Suprapubic skin (tissue), 4 donors: ENCODE results near the gene ZNF839. TPM values are rescaled to one million over a fixed set of nuclear protein-coding genes. Genes with fewer than 3 reads are reported as not detected.

Source experiments
- DNase-seq, 2 donors: peaks; one replicate each; pipeline ENCODE4 v3.0.0-alpha.2; 2019; ENCODE audit warnings: low spot score in 2 of 2
- H3K27ac ChIP-seq: fragments of 200-600 bp; sonication (generic); one replicate; pipeline ENCODE4 v1.5.1; 2019
- H3K27me3 ChIP-seq: fragments of 200-600 bp; sonication (generic); one replicate; pipeline ENCODE4 v1.5.1; 2019
- H3K36me3 ChIP-seq: fragments of 200-600 bp; sonication (generic); one replicate; pipeline ENCODE4 v1.5.1; 2019
- H3K4me1 ChIP-seq: fragments of 200-600 bp; sonication (generic); one replicate; pipeline ENCODE4 v1.5.1; 2019
- H3K4me3 ChIP-seq: fragments of 200-600 bp; sonication (generic); one replicate; pipeline ENCODE4 v1.5.1; 2019; ENCODE audit warnings: mild to moderate bottlenecking
- H3K9me3 ChIP-seq: fragments of 200-600 bp; sonication (generic); one replicate; pipeline ENCODE4 v1.5.1; 2019
- CTCF ChIP-seq, 2 donors: fragments of 200-600 bp in 1 of 2; fragments of 450-650 bp in 1 of 2; sonication (generic) in 1 of 2; IDR thresholded peaks; one replicate each; pipeline ENCODE4 v1.5.1; 2016 to 2019; ENCODE audit warnings: antibody characterized with exemption in 2 of 2, mild to moderate bottlenecking in 1 of 2, moderate library complexity in 1 of 2
- EP300 ChIP-seq: sonication (generic); formaldehyde crosslinking; IDR thresholded peaks from one replicate; pipeline ENCODE4 v1.6.1; 2017; ENCODE audit warnings: antibody characterized with exemption
- POLR2A ChIP-seq, 2 donors: fragments of 450-650 bp; IDR thresholded peaks; one replicate each; pipeline ENCODE4 v1.6.1; 2017; ENCODE audit warnings: antibody characterized with exemption in 2 of 2, mild to moderate bottlenecking in 2 of 2, moderate library complexity in 2 of 2
- POLR2AphosphoS5 ChIP-seq, 3 donors: sonication (generic); formaldehyde crosslinking; IDR thresholded peaks; one replicate each; pipeline ENCODE4 v1.6.1; 2017; ENCODE audit warnings: antibody characterized with exemption in 3 of 3
- WGBS: methylation state at CpG from one replicate; pipeline ENCODE4 v1.1.5; 2018; 5-methylcytosine and 5-hydroxymethylcytosine counted together
- total RNA-seq, 4 donors: library from RNA; depleted of rRNA; stranded (reverse); fragments of >200 nt; gene quantifications; one replicate each; pipeline ENCODE4 v1.1.0, GENCODE V29; 2016

ZNF839 gene
- total RNA-seq, 4 donors from 2014 or later = 9.2 to 41.0 (median 17.7) TPM

- no peaks in the 10 kb centered on the region for H3K4me1 ChIP-seq
- peaks cover 8% of the 10 kb centered on the region for H3K36me3 ChIP-seq
- H3K27me3 ChIP-seq = no peaks in the 10 kb centered on the region
- no peaks in the 10 kb centered on the region for H3K9me3 ChIP-seq
- no peak overlapping the region for H3K27ac ChIP-seq
- no peak for DNase-seq
- H3K4me3 ChIP-seq = no peak overlapping the region
- 90% methylated on average over 3 of the region's 3 CpGs for WGBS
- no peak for TF ChIP-seq POLR2AphosphoS5 (IDR thresholded peaks at IDR 0.05)
- TF ChIP-seq EP300 = no peak
- TF ChIP-seq CTCF (IDR thresholded peaks at IDR 0.05) = no peak
- TF ChIP-seq POLR2A (IDR thresholded peaks at IDR 0.05) = no peak
Observed at GRCh38 chr14:102373110-102373509, 53.6 kb downstream of the ZNF839 start.

- H3K36me3 ChIP-seq = peaks cover 17% of the 10 kb centered on the region
- WGBS = 97% methylated on average over 2 of the region's 2 CpGs
- H3K4me1 ChIP-seq = no peaks in the 10 kb centered on the region
- TF ChIP-seq CTCF (IDR thresholded peaks at IDR 0.05) (no peak), POLR2AphosphoS5 (IDR thresholded peaks at IDR 0.05) (no peak), POLR2A (IDR thresholded peaks at IDR 0.05) (no peak), EP300 (no peak)
- H3K27me3 ChIP-seq = no peaks in the 10 kb centered on the region
- no peaks in the 10 kb centered on the region for H3K9me3 ChIP-seq
- no peak overlapping the region for H3K27ac ChIP-seq
- H3K4me3 ChIP-seq = no peak overlapping the region
- no peak for DNase-seq
Observed at GRCh38 chr14:102374264-102374663, 54.7 kb downstream of the ZNF839 start.

GRCh38 chr14:102375119-102375518, 55.6 kb downstream of the ZNF839 start:
- no peak for DNase-seq
- no peak overlapping the region for H3K4me3 ChIP-seq
- H3K9me3 ChIP-seq = no peaks in the 10 kb centered on the region
- TF ChIP-seq EP300 = no peak
- no peak for TF ChIP-seq CTCF (IDR thresholded peaks at IDR 0.05)
- no peak for TF ChIP-seq POLR2A (IDR thresholded peaks at IDR 0.05)
- no peak for TF ChIP-seq POLR2AphosphoS5 (IDR thresholded peaks at IDR 0.05)
- H3K36me3 ChIP-seq = peaks cover 21% of the 10 kb centered on the region
- 95% methylated on average over 5 of the region's 5 CpGs for WGBS
- H3K27me3 ChIP-seq = no peaks in the 10 kb centered on the region
- H3K4me1 ChIP-seq = no peaks in the 10 kb centered on the region
- H3K27ac ChIP-seq = no peak overlapping the region

- no peaks in the 10 kb centered on the region for H3K4me1 ChIP-seq
- no peak for TF ChIP-seq EP300
- TF ChIP-seq CTCF (IDR thresholded peaks at IDR 0.05) = no peak
- TF ChIP-seq POLR2A (IDR thresholded peaks at IDR 0.05) = no peak
- TF ChIP-seq POLR2AphosphoS5 (IDR thresholded peaks at IDR 0.05) = no peak
- DNase-seq = no peak
- H3K9me3 ChIP-seq = no peaks in the 10 kb centered on the region
- H3K4me3 ChIP-seq = no peak overlapping the region
- H3K27me3 ChIP-seq = no peaks in the 10 kb centered on the region
- H3K27ac ChIP-seq = no peak overlapping the region
- H3K36me3 ChIP-seq = peaks cover 36% of the 10 kb centered on the region
Observed at GRCh38 chr14:102377696-102378095, 58.1 kb downstream of the ZNF839 start.

GRCh38 chr14:102378830-102379229, 59.3 kb downstream of the ZNF839 start:
- Histone ChIP-seq H3K27ac (no peak overlapping the region), H3K4me3 (no peak overlapping the region), H3K4me1 (no peaks in the 10 kb centered on the region), H3K9me3 (no peaks in the 10 kb centered on the region), H3K36me3 (peaks cover 36% of the 10 kb centered on the region), H3K27me3 (no peaks in the 10 kb centered on the region)
- no peak for DNase-seq
- TF ChIP-seq CTCF (IDR thresholded peaks at IDR 0.05) (no peak), EP300 (no peak), POLR2A (IDR thresholded peaks at IDR 0.05) (no peak), POLR2AphosphoS5 (IDR thresholded peaks at IDR 0.05) (no peak)
- 92% methylated on average over 9 of the region's 9 CpGs for WGBS
